Stomach (tissue), 9 donors: ENCODE data around the gene EFHD1. TPM values are rescaled to one million over a fixed set of nuclear protein-coding genes. Genes with fewer than 3 reads are reported as not detected.

Experiments
- DNase-seq, 2 donors: peaks; one replicate each; pipeline versions ENCODE4 v3.0.0 to v3.0.0-alpha.2; 2013 to 2019
- H3K27ac ChIP-seq, 5 donors: fragments of 200-600 bp in 4 of 5; sonication (generic) in 4 of 5; one replicate each; pipeline ENCODE4 v1.5.1; 2013 to 2019; ENCODE audit warnings: mild to moderate bottlenecking in 1 of 5, moderate library complexity in 1 of 5
- H3K27me3 ChIP-seq, 3 donors: fragments of 200-600 bp; sonication (generic); one replicate each; pipeline ENCODE4 v1.5.1; 2017 to 2019; ENCODE audit warnings: mixed run types in 1 of 3
- H3K36me3 ChIP-seq, 4 donors: fragments of 200-600 bp; sonication (generic); 1 replicate in 3 of 4; 2 replicates in 1 of 4; pipeline ENCODE4 v1.5.1; 2016 to 2019
- H3K4me1 ChIP-seq, 4 donors: fragments of 200-600 bp; sonication (generic); one replicate each; pipeline ENCODE4 v1.5.1; 2016 to 2019
- H3K4me3 ChIP-seq, 4 donors: fragments of 200-600 bp; sonication (generic) in 3 of 4; one replicate each; pipeline ENCODE4 v1.5.1; 2016 to 2019; ENCODE audit warnings: mild to moderate bottlenecking in 1 of 4
- H3K9me3 ChIP-seq, 4 donors: fragments of 200-600 bp; sonication (generic); one replicate each; pipeline ENCODE4 v1.5.1; 2016 to 2019
- EP300 ChIP-seq: sonication (generic); formaldehyde crosslinking; IDR thresholded peaks from one replicate; pipeline ENCODE4 v1.6.1; 2017; ENCODE audit warnings: antibody characterized with exemption
- POLR2A ChIP-seq, 4 donors: fragments of 450-650 bp; IDR thresholded peaks; one replicate each; pipeline ENCODE4 v1.6.1; 2016; ENCODE audit warnings: antibody characterized with exemption in 4 of 4, control low read depth in 2 of 4, mild to moderate bottlenecking in 1 of 4, moderate library complexity in 1 of 4
- POLR2AphosphoS5 ChIP-seq, 3 donors: sonication (generic); formaldehyde crosslinking; IDR thresholded peaks; one replicate each; pipeline ENCODE4 v1.6.1; 2016; ENCODE audit warnings: antibody characterized with exemption in 3 of 3
- WGBS, 5 donors: extraction: QIAGEN DNeasy Blood & Tissue Kit in 3 of 5; methylation state at CpG; one replicate each; pipeline versions ENCODE4 v1.1.5 to v1.1.7; 2013 to 2018; 5-methylcytosine and 5-hydroxymethylcytosine counted together
- intact Hi-C: fragments of 100-400 bp; cut with DNase I; formaldehyde crosslinking; loops from one replicate; pipeline ENCODE4 v1.15.1; 2023; ENCODE audit warnings: low total_unique reads
- polyA plus RNA-seq, 3 donors: library from polyadenylated mRNA; stranded (reverse); fragments of 200-250 nt; gene quantifications; one replicate each; pipeline ENCODE4 v1.2.3, GENCODE V29; 2013
- total RNA-seq, 5 donors: library from RNA; depleted of rRNA; stranded (reverse); fragments of >200 nt; gene quantifications; one replicate each; pipeline versions ENCODE4 v1.1.0 to v1.2.3, GENCODE V29; 2014 to 2016
- TF ChIP-seq, protein P1 (sequence below), 7 experiments: fragments of 450-650 bp in 4 of 7; fragments of 200-600 bp in 3 of 7; sonication (generic) in 3 of 7; IDR thresholded peaks; one replicate each; pipeline ENCODE4 v1.5.1; 2016 to 2019; ENCODE audit warnings: antibody characterized with exemption in 7 of 7, control low read depth in 2 of 7, mild to moderate bottlenecking in 1 of 7
- donor health status: healthy with polysubstance abuse.
- donor health status: Bipolar disorder and iron deficiency.
- donor health status: healthy.

EFHD1 gene
- total and polyA plus RNA-seq, 8 donors: 2.8 to 49.1 (median 7.4) TPM; not detected in 1

DNA sequence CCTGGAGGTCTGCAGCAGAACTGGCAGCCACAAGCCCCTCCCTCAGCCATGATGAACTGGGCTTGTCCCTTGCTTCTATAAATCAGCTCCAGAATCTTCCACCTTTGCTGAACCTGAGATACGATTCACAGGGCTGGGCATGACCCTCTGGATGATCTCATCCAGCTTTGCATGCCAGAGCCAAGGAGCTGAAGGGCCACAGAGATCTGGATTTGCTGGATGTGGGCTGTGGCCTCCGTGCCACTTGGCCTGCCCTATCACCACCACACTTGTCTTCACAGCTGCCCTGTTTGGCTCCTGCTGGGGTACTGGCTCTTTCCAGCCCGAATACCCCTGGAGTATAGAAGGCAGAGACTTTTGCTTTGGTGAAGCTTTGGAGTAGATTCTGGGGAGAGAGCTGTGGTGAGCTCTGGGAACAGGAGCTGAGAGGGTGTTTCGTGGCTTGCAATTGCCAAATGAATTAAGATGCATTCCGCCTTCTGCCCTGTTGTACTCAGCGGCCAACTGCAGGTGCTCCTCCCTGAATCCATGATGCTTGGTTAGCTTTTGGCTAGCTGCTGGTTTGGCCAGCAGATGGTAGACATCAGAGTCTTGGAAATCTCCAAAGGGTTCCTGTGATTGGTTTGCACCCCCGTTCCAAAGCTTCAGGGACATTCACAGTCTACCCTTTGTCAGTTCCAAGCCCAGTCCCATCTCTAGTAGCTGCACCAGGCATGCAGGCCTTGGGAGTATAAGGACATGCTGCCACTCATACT lies 32.8 kb downstream of the EFHD1 start:
- H3K4me1 ChIP-seq: peaks cover 5 to 18% (median 7%) of the 10 kb centered on the region in 4 donors
- no peak overlapping the region for H3K4me3 ChIP-seq
- DNase-seq: no peak
- intact Hi-C loops: no loop called here
- no peaks in the 10 kb centered on the region for H3K36me3 ChIP-seq
- H3K27me3 ChIP-seq: no peaks in the 10 kb centered on the region
- no peak overlapping the region for H3K27ac ChIP-seq
- 76 to 90% (median 81%) methylated on average over 7 of the region's 7 CpGs for WGBS, 5 donors
- TF ChIP-seq POLR2AphosphoS5 (IDR thresholded peaks at IDR 0.05) (no peak), EP300 (no peak), POLR2A (IDR thresholded peaks at IDR 0.05) (no peak)
- TF ChIP-seq, protein P1, sequence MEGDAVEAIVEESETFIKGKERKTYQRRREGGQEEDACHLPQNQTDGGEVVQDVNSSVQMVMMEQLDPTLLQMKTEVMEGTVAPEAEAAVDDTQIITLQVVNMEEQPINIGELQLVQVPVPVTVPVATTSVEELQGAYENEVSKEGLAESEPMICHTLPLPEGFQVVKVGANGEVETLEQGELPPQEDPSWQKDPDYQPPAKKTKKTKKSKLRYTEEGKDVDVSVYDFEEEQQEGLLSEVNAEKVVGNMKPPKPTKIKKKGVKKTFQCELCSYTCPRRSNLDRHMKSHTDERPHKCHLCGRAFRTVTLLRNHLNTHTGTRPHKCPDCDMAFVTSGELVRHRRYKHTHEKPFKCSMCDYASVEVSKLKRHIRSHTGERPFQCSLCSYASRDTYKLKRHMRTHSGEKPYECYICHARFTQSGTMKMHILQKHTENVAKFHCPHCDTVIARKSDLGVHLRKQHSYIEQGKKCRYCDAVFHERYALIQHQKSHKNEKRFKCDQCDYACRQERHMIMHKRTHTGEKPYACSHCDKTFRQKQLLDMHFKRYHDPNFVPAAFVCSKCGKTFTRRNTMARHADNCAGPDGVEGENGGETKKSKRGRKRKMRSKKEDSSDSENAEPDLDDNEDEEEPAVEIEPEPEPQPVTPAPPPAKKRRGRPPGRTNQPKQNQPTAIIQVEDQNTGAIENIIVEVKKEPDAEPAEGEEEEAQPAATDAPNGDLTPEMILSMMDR (IDR thresholded peaks at IDR 0.05): no peak
- H3K9me3 ChIP-seq: no peaks in the 10 kb centered on the region

DNA sequence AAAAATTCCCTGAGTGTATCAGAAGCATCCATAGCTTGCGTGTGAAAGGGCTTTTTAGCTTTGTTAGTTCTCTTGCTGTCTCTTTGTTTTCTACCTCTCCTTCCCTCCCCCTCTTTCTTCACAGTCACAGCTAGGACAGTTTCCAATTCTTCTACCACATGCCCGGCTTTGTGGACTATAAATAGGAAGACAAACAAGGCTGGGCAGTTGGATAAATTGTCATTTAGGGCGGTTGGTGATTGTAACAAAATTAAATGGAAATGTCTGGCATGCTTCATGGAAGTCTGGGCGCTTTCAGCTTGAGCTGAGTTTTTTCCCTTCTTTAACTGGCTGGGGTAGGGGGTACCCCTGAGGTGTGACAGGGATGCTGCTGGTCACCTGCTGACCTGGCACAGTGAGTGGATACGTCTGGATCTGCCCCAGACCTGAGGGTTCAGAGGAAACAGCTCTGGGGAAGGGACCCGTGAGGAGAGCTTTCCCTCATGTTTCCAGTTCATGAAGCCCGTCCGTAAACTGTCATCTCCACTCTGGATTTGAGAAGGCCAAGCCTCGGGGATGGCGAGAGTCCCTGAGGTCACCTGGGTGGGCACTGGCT lies 34.7 kb downstream of the EFHD1 start:
- TF ChIP-seq, protein P1 (IDR thresholded peaks at IDR 0.05): no peak
- TF ChIP-seq EP300: no peak
- no peak for TF ChIP-seq POLR2A (IDR thresholded peaks at IDR 0.05)
- TF ChIP-seq POLR2AphosphoS5 (IDR thresholded peaks at IDR 0.05): no peak
- DNase-seq: peak in 1 of 2 donors; percentile 20
- H3K4me1 ChIP-seq: peaks cover 5 to 18% (median 7%) of the 10 kb centered on the region in 4 donors
- H3K9me3 ChIP-seq: no peaks in the 10 kb centered on the region
- WGBS, 5 donors: 56 to 69% (median 61%) methylated on average over 10 of the region's 10 CpGs
- H3K4me3 ChIP-seq: no peak overlapping the region
- peaks cover 0 to 10% (median 9%) of the 10 kb centered on the region in 4 donors for H3K36me3 ChIP-seq
- H3K27me3 ChIP-seq: no peaks in the 10 kb centered on the region
- intact Hi-C loops: no loop called here
- peak overlapping the region in 1 of 5 donors; percentile 55 for H3K27ac ChIP-seq

DNA sequence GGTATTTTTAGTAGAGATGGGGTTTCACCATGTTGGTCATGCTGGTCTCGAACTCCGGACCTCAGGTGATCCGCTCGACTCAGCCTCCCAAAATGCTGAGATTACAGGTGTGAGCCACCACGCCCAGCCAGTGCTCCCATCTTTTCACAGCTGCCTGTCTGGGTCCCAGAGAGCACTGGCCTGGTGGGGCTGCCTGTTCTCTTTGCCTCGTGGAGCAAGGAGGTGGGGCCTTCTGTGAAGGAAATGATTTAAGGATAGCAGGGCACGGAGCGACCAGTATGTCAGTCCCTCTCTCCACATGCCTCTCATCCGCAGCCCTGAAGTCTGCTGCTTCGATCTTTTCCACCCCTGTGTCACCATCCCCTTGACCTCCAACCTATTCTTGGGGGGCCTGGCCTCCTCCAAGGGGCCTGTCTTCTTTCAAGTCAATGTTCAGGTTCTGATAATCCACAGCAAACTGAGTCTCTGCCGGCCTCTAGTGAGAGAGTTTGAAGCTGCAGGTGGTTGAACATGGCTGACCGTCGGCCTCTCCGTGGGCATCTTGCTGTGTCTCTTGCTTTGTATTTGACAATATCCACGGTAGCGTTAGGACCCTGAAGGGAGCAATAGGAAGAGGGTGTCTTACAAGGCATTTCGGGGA lies 35.5 kb downstream of the EFHD1 start:
- WGBS, 5 donors: 58 to 64% (median 62%) methylated on average over 17 of the region's 17 CpGs
- TF ChIP-seq POLR2AphosphoS5 (IDR thresholded peaks at IDR 0.05): no peak
- TF ChIP-seq, protein P1 (IDR thresholded peaks at IDR 0.05): peak in 5 of 7 experiments; percentile 21 to 40 (median 25)
- intact Hi-C loops: no loop called here
- H3K9me3 ChIP-seq: no peaks in the 10 kb centered on the region
- no peaks in the 10 kb centered on the region for H3K27me3 ChIP-seq
- peaks cover 5 to 18% (median 7%) of the 10 kb centered on the region in 4 donors for H3K4me1 ChIP-seq
- peaks cover 0 to 15% (median 11%) of the 10 kb centered on the region in 4 donors for H3K36me3 ChIP-seq
- DNase-seq: peak; percentile 28 to 49
- no peak overlapping the region for H3K4me3 ChIP-seq
- peak overlapping the region in 1 of 5 donors; percentile 55 for H3K27ac ChIP-seq

DNA sequence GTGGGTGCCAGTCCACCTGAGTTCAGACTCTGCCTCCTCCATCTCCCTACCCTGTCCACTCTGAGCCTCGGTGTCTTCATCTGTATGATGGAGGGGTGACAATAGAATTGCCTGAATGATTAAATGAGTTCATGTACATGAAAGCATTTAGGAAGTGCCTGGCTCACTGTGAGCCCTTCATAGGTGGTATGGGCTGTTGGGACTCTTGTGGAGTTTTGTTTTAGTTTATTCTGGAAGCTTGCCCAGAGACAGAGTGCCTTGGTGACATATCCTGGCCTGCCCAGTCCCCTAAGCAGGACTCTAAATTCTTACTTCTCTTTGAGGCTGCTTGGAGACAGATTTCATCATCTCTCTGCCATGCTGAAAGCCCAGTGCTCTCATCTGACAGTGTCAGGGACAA lies 39.2 kb downstream of the EFHD1 start:
- Histone ChIP-seq H3K4me1 (peaks cover 5 to 18% (median 7%) of the 10 kb centered on the region in 4 donors), H3K36me3 (peaks cover 0 to 30% (median 11%) of the 10 kb centered on the region in 4 donors), H3K27me3 (no peaks in the 10 kb centered on the region), H3K9me3 (no peaks in the 10 kb centered on the region), H3K27ac (no peak overlapping the region), H3K4me3 (no peak overlapping the region)
- TF ChIP-seq EP300 (no peak), POLR2A (IDR thresholded peaks at IDR 0.05) (no peak), POLR2AphosphoS5 (IDR thresholded peaks at IDR 0.05) (no peak)
- TF ChIP-seq, protein P1 (IDR thresholded peaks at IDR 0.05): no peak
- intact Hi-C loops: no loop called here
- DNase-seq: no peak
- WGBS, 5 donors: 47 to 85% (median 68%) methylated on average over 1 of the region's 1 CpG
